Urinary bladder (tissue), 4 donors: Measurements from ENCODE around the gene FRAS1. TPM values are rescaled to one million over a fixed set of nuclear protein-coding genes. Genes with fewer than 3 reads are reported as not detected.

Experiments
- DNase-seq: peaks from one replicate; pipeline ENCODE4 v3.0.0-alpha.2; 2015; ENCODE audit errors: extremely low spot score
- H3K27ac ChIP-seq: one replicate; pipeline ENCODE4 v1.5.1; 2013; ENCODE audit warnings: low read depth, mild to moderate bottlenecking, moderate library complexity
- H3K36me3 ChIP-seq: one replicate; pipeline ENCODE4 v1.6.1; 2013; ENCODE audit warnings: mild to moderate bottlenecking, moderate library complexity; ENCODE audit not compliant: insufficient read depth
- H3K4me1 ChIP-seq: one replicate; pipeline ENCODE4 v1.6.1; 2013; ENCODE audit warnings: mild to moderate bottlenecking, moderate library complexity; ENCODE audit not compliant: insufficient read depth
- H3K4me3 ChIP-seq: one replicate; pipeline ENCODE4 v1.5.1; 2013; ENCODE audit warnings: low read depth, low read length
- WGBS: extraction: QIAGEN DNeasy Blood & Tissue Kit; methylation state at CpG from one replicate; pipeline ENCODE4 v1.1.7; 2013; 5-methylcytosine and 5-hydroxymethylcytosine counted together
- polyA plus RNA-seq: library from polyadenylated mRNA; stranded (reverse); fragments of 200-250 nt; gene quantifications from one replicate; pipeline ENCODE4 v1.2.3, GENCODE V29; 2013
- total RNA-seq: library from RNA; depleted of rRNA; stranded (reverse); fragments of >200 nt; gene quantifications from one replicate; pipeline ENCODE4 v1.2.3, GENCODE V29; 2014
- donor health status: healthy with polysubstance abuse.
- donor health status: healthy.

The FRAS1 gene
- total and polyA plus RNA-seq, 2 donors, result 0.27 to 20.5 TPM

GRCh38 chr4:78337244-78338020, 280.3 kb downstream of the FRAS1 start:
- Histone ChIP-seq H3K36me3 (no peaks in the 10 kb centered on the region), H3K4me3 (no peak overlapping the region), H3K4me1 (no peaks in the 10 kb centered on the region), H3K27ac (no peak overlapping the region)
- WGBS, result 49% methylated on average over 9 of the region's 9 CpGs
- no peak for DNase-seq

GRCh38 chr4:78342125-78342524, 285.0 kb downstream of the FRAS1 start:
- H3K36me3 ChIP-seq, result no peaks in the 10 kb centered on the region
- WGBS, result 61% methylated on average over 5 of the region's 5 CpGs

GRCh38 chr4:78343682-78344081, 286.6 kb downstream of the FRAS1 start:
- Histone ChIP-seq H3K36me3 (no peaks in the 10 kb centered on the region), H3K27ac (no peak overlapping the region), H3K4me3 (no peak overlapping the region), H3K4me1 (no peaks in the 10 kb centered on the region)
- WGBS, result 90% methylated on average over 3 of the region's 3 CpGs
- no peak for DNase-seq

More at GRCh38 chr4:78342125-78342524, 285.0 kb downstream of the FRAS1 start:
- Histone ChIP-seq H3K27ac (no peak overlapping the region), H3K4me1 (no peaks in the 10 kb centered on the region), H3K4me3 (no peak overlapping the region)
- no peak for DNase-seq

GRCh38 chr4:78345237-78345636, 288.1 kb downstream of the FRAS1 start:
- Histone ChIP-seq H3K4me1 (no peaks in the 10 kb centered on the region), H3K36me3 (no peaks in the 10 kb centered on the region), H3K4me3 (no peak overlapping the region), H3K27ac (no peak overlapping the region)
- 55% methylated on average over 2 of the region's 2 CpGs for whole genome bisulfite sequencing
- DNase-seq, result no peak

GRCh38 chr4:78346222-78346621, 289.1 kb downstream of the FRAS1 start:
- 84% methylated on average over 5 of the region's 5 CpGs for WGBS
- H3K27ac ChIP-seq, result no peak overlapping the region
- no peaks in the 10 kb centered on the region for H3K36me3 ChIP-seq
- no peak overlapping the region for H3K4me3 ChIP-seq
- DNase-seq, result no peak
- no peaks in the 10 kb centered on the region for H3K4me1 ChIP-seq

GRCh38 chr4:78347527-78347926, 290.4 kb downstream of the FRAS1 start:
- WGBS, result 89% methylated on average over 3 of the region's 3 CpGs
- no peak overlapping the region for H3K4me3 ChIP-seq
- DNase-seq, result no peak

GRCh38 chr4:78353921-78354320, 296.8 kb downstream of the FRAS1 start:
- H3K4me1 ChIP-seq, result no peaks in the 10 kb centered on the region
- no peak overlapping the region for H3K27ac ChIP-seq
- no peaks in the 10 kb centered on the region for H3K36me3 ChIP-seq
- no peak overlapping the region for H3K4me3 ChIP-seq
- 87% methylated on average over 5 of the region's 6 CpGs for WGBS
- no peak for DNase-seq

More at GRCh38 chr4:78347527-78347926, 290.4 kb downstream of the FRAS1 start:
- Histone ChIP-seq H3K4me1 (no peaks in the 10 kb centered on the region), H3K27ac (no peak overlapping the region), H3K36me3 (no peaks in the 10 kb centered on the region)

- WGBS, result 63% methylated on average over 4 of the region's 4 CpGs
- no peak overlapping the region for H3K4me3 ChIP-seq
- no peaks in the 10 kb centered on the region for H3K36me3 ChIP-seq
- DNase-seq, result no peak
- H3K4me1 ChIP-seq, result no peaks in the 10 kb centered on the region
- no peak overlapping the region for H3K27ac ChIP-seq
These were observed 297.7 kb downstream of the FRAS1 start for GRCh38 chr4:78354782-78355181.

- WGBS, result 92% methylated on average over 3 of the region's 3 CpGs
- no peak for DNase-seq
- no peaks in the 10 kb centered on the region for H3K4me1 ChIP-seq
- no peak overlapping the region for H3K27ac ChIP-seq
- H3K36me3 ChIP-seq, result no peaks in the 10 kb centered on the region
- H3K4me3 ChIP-seq, result no peak overlapping the region
These were observed 298.2 kb downstream of the FRAS1 start for GRCh38 chr4:78355306-78355705.

- Histone ChIP-seq H3K36me3 (no peaks in the 10 kb centered on the region), H3K4me3 (no peak overlapping the region), H3K4me1 (no peaks in the 10 kb centered on the region), H3K27ac (no peak overlapping the region)
- 89% methylated on average over 2 of the region's 2 CpGs for WGBS
- DNase-seq, result no peak
These were observed 299.2 kb downstream of the FRAS1 start for GRCh38 chr4:78356251-78356786.

GRCh38 chr4:78357122-78357521, 300.0 kb downstream of the FRAS1 start:
- Histone ChIP-seq H3K4me1 (no peaks in the 10 kb centered on the region), H3K27ac (no peak overlapping the region), H3K36me3 (no peaks in the 10 kb centered on the region), H3K4me3 (no peak overlapping the region)
- 67% methylated on average over 1 of the region's 1 CpG for WGBS
- DNase-seq, result no peak

- WGBS, result 62% methylated on average over 3 of the region's 3 CpGs
These were observed 303.3 kb downstream of the FRAS1 start for GRCh38 chr4:78360466-78360865.

GRCh38 chr4:78361621-78362120, 304.5 kb downstream of the FRAS1 start:
- no peak for DNase-seq
- Histone ChIP-seq H3K27ac (no peak overlapping the region), H3K4me1 (no peaks in the 10 kb centered on the region), H3K36me3 (no peaks in the 10 kb centered on the region), H3K4me3 (no peak overlapping the region)
- WGBS, result 73% methylated on average over 4 of the region's 4 CpGs

More at GRCh38 chr4:78360466-78360865, 303.3 kb downstream of the FRAS1 start:
- DNase-seq, result no peak
- no peak overlapping the region for H3K4me3 ChIP-seq
- H3K36me3 ChIP-seq, result no peaks in the 10 kb centered on the region
- H3K27ac ChIP-seq, result no peak overlapping the region
- H3K4me1 ChIP-seq, result no peaks in the 10 kb centered on the region

GRCh38 chr4:78362310-78362709, 305.2 kb downstream of the FRAS1 start:
- no peak for DNase-seq
- WGBS, result 98% methylated on average over 6 of the region's 6 CpGs

More at GRCh38 chr4:78362310-78362709, 305.2 kb downstream of the FRAS1 start:
- no peaks in the 10 kb centered on the region for H3K4me1 ChIP-seq
- H3K27ac ChIP-seq, result no peak overlapping the region
- no peak overlapping the region for H3K4me3 ChIP-seq
- H3K36me3 ChIP-seq, result no peaks in the 10 kb centered on the region
